ENCODE data around the gene C1QTNF3.

C1QTNF3 gene

DNA sequence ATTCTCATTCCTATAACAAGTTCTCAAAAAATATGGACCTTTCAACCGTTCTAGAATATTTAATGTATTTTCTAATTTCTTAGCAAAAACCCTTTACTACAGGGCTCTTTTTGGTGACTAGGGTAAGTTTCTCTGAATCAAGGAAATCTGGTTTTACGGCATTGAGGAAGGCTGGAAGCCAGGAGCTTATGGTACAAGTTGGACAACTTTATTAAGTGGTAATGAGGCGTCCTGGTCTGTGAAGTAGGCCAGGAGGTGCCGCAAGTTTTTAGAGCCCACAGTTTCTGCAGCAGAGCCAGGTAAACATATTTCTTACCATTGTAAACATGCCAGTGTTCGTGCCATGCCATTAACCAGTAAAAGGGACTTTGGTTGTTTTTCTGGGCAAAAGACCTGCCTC lies 14.6 kb upstream of the C1QTNF3 start:
- H3K4me1 ChIP-seq (ENCODE audit: control insufficient read depth in 2 of 2, insufficient read depth in 1 of 2, low read depth in 1 of 2, low read length in 2 of 2) = peaks cover 3 to 8% of the 10 kb centered on the region in 2 donors
- H3K18ac ChIP-seq (ENCODE audit: low read length) = no peak overlapping the region
- H2BK15ac ChIP-seq (ENCODE audit: low read length) = no peak overlapping the region
- no peak overlapping the region for H3K4ac ChIP-seq (ENCODE audit: low read length)
- DNase-seq (ENCODE audit: low spot score) = no peak
- no peak overlapping the region for H3K4me2 ChIP-seq (ENCODE audit: insufficient read depth, low read length, poor library complexity, severe bottlenecking)
- H3K9ac ChIP-seq (ENCODE audit: low read depth, low read length, poor library complexity) = no peak overlapping the region
- no peak overlapping the region for H3K14ac ChIP-seq (ENCODE audit: low read length)
- no peaks in the 10 kb centered on the region for H3K27me3 ChIP-seq (ENCODE audit: control insufficient read depth in 3 of 3, insufficient read depth in 3 of 3, low read depth in 1 of 3, low read length in 3 of 3)
- no peak overlapping the region for H2BK120ac ChIP-seq (ENCODE audit: low read depth, low read length)
- H3K9me3 ChIP-seq (replicated peaks in 1 of 2; ENCODE audit: control insufficient read depth in 2 of 2, insufficient read depth in 1 of 2, low read depth in 1 of 2, low read length in 2 of 2) = peaks cover 0 to 9% of the 10 kb centered on the region in 2 donors
- no peak overlapping the region for H3K23ac ChIP-seq (ENCODE audit: low read depth, low read length, poor library complexity)
- no peaks in the 10 kb centered on the region for H3K79me1 ChIP-seq (ENCODE audit: low read depth, low read length)
- H2BK12ac ChIP-seq (ENCODE audit: low read length) = no peak overlapping the region
- no peak overlapping the region for H4K91ac ChIP-seq (ENCODE audit: low read depth, low read length, poor library complexity)
- H2AFZ ChIP-seq (ENCODE audit: low read length) = no peak overlapping the region
- no peak overlapping the region for H3K4me3 ChIP-seq (ENCODE audit: low read length in 2 of 2)
- peaks cover 0 to 10% of the 10 kb centered on the region in 2 donors for H3K36me3 ChIP-seq (replicated peaks in 1 of 2; ENCODE audit: control insufficient read depth in 2 of 2, insufficient read depth in 2 of 2, low read length in 2 of 2)
- H2AK5ac ChIP-seq (ENCODE audit: low read depth, low read length) = no peak overlapping the region
- no peak overlapping the region for H2BK5ac ChIP-seq (ENCODE audit: low read length)
- WGBS, 2 donors (ENCODE audit: extremely low coverage in 2 of 2, insufficient read length in 2 of 2, insufficient replicate concordance in 1 of 2) = no CpG with 5 or more reads among the region's 5 CpGs
- H3K27ac ChIP-seq (replicated peaks; ENCODE audit: low read length) = no peak overlapping the region
- no peak overlapping the region for H4K8ac ChIP-seq (ENCODE audit: low read depth, low read length)

DNA sequence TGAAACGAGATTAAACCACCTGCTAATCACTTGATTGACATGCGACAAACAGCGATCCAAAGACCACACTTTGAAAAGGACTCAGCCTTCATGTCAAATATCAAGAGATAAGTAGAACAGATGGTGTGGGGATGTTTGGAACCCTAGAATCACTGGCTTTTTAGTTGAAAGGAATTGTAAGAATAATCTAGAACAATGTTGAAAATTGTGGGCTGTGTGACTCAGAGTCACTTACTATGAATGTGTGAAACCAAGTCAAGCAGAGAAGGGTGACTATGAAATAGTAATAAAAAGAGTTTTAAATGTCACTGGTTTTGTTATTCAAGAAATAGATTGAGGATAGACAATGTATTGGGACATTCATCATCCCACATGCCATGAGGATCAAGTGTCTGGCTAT lies 14.1 kb upstream of the C1QTNF3 start:
- no peak overlapping the region for H3K23ac ChIP-seq (ENCODE audit: low read depth, low read length, poor library complexity)
- no peak overlapping the region for H2BK120ac ChIP-seq (ENCODE audit: low read depth, low read length)
- no peaks in the 10 kb centered on the region for H3K27me3 ChIP-seq (ENCODE audit: control insufficient read depth in 3 of 3, insufficient read depth in 3 of 3, low read depth in 1 of 3, low read length in 3 of 3)
- H3K9me3 ChIP-seq (replicated peaks in 1 of 2; ENCODE audit: control insufficient read depth in 2 of 2, insufficient read depth in 1 of 2, low read depth in 1 of 2, low read length in 2 of 2) = peaks cover 0 to 9% of the 10 kb centered on the region in 2 donors
- no peak for DNase-seq (ENCODE audit: low spot score)
- no peak overlapping the region for H3K9ac ChIP-seq (ENCODE audit: low read depth, low read length, poor library complexity)
- H3K14ac ChIP-seq (ENCODE audit: low read length) = no peak overlapping the region
- H2BK12ac ChIP-seq (ENCODE audit: low read length) = no peak overlapping the region
- no CpG with 5 or more reads among the region's 3 CpGs for WGBS, 2 donors (ENCODE audit: extremely low coverage in 2 of 2, insufficient read length in 2 of 2, insufficient replicate concordance in 1 of 2)
- no peak overlapping the region for H2BK15ac ChIP-seq (ENCODE audit: low read length)
- H3K79me1 ChIP-seq (ENCODE audit: low read depth, low read length) = no peaks in the 10 kb centered on the region
- peaks cover 3 to 8% of the 10 kb centered on the region in 2 donors for H3K4me1 ChIP-seq (ENCODE audit: control insufficient read depth in 2 of 2, insufficient read depth in 1 of 2, low read depth in 1 of 2, low read length in 2 of 2)
- H3K4me3 ChIP-seq (ENCODE audit: low read length in 2 of 2) = no peak overlapping the region
- H2AK5ac ChIP-seq (ENCODE audit: low read depth, low read length) = no peak overlapping the region
- H4K91ac ChIP-seq (ENCODE audit: low read depth, low read length, poor library complexity) = no peak overlapping the region
- H4K8ac ChIP-seq (ENCODE audit: low read depth, low read length) = no peak overlapping the region
- no peak overlapping the region for H3K4me2 ChIP-seq (ENCODE audit: insufficient read depth, low read length, poor library complexity, severe bottlenecking)
- H3K18ac ChIP-seq (ENCODE audit: low read length) = no peak overlapping the region
- no peak overlapping the region for H2BK5ac ChIP-seq (ENCODE audit: low read length)
- no peak overlapping the region for H3K27ac ChIP-seq (replicated peaks; ENCODE audit: low read length)
- no peak overlapping the region for H2AFZ ChIP-seq (ENCODE audit: low read length)
- no peak overlapping the region for H3K4ac ChIP-seq (ENCODE audit: low read length)
- H3K36me3 ChIP-seq (replicated peaks in 1 of 2; ENCODE audit: control insufficient read depth in 2 of 2, insufficient read depth in 2 of 2, low read length in 2 of 2) = peaks cover 0 to 10% of the 10 kb centered on the region in 2 donors

DNA sequence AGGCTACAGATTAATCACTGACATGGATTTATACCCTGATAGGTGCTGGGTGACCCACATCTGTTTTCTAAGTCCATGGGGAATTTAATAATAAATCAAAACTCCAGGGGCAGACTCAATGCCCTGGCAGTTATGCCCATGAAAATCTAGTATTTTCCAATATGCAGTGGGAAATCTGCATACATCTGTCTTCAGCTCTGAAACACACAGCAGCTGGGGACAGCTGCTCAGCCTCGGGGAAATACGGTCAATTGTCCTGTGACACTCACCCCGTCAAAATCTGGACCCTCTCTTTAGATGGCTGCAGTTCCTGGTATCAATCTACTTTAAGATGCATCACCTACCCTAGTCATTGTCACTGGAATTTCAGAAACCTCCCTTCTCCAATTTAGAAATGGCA lies 12.7 kb upstream of the C1QTNF3 start:
- Histone ChIP-seq H3K14ac (ENCODE audit: low read length) (no peak overlapping the region), H3K27ac (replicated peaks; ENCODE audit: low read length) (no peak overlapping the region), H3K18ac (ENCODE audit: low read length) (no peak overlapping the region), H3K36me3 (replicated peaks in 1 of 2; ENCODE audit: control insufficient read depth in 2 of 2, insufficient read depth in 2 of 2, low read length in 2 of 2) (peaks cover 0 to 23% of the 10 kb centered on the region in 2 donors), H3K9ac (ENCODE audit: low read depth, low read length, poor library complexity) (no peak overlapping the region), H3K4me2 (ENCODE audit: insufficient read depth, low read length, poor library complexity, severe bottlenecking) (no peak overlapping the region), H3K27me3 (ENCODE audit: control insufficient read depth in 3 of 3, insufficient read depth in 3 of 3, low read depth in 1 of 3, low read length in 3 of 3) (no peaks in the 10 kb centered on the region), H3K4me3 (ENCODE audit: low read length in 2 of 2) (no peak overlapping the region), H2BK5ac (ENCODE audit: low read length) (no peak overlapping the region), H3K23ac (ENCODE audit: low read depth, low read length, poor library complexity) (no peak overlapping the region), H2BK12ac (ENCODE audit: low read length) (no peak overlapping the region), H3K79me1 (ENCODE audit: low read depth, low read length) (no peaks in the 10 kb centered on the region), H3K4me1 (ENCODE audit: control insufficient read depth in 2 of 2, insufficient read depth in 1 of 2, low read depth in 1 of 2, low read length in 2 of 2) (peaks cover 3 to 8% of the 10 kb centered on the region in 2 donors), H2BK15ac (ENCODE audit: low read length) (no peak overlapping the region), H2BK120ac (ENCODE audit: low read depth, low read length) (no peak overlapping the region), H2AFZ (ENCODE audit: low read length) (no peak overlapping the region), H3K9me3 (replicated peaks in 1 of 2; ENCODE audit: control insufficient read depth in 2 of 2, insufficient read depth in 1 of 2, low read depth in 1 of 2, low read length in 2 of 2) (no peaks in the 10 kb centered on the region), H4K91ac (ENCODE audit: low read depth, low read length, poor library complexity) (no peak overlapping the region), H3K4ac (ENCODE audit: low read length) (no peak overlapping the region), H2AK5ac (ENCODE audit: low read depth, low read length) (no peak overlapping the region), H4K8ac (ENCODE audit: low read depth, low read length) (no peak overlapping the region)
- no CpG with 5 or more reads among the region's 3 CpGs for WGBS, 2 donors (ENCODE audit: extremely low coverage in 2 of 2, insufficient read length in 2 of 2, insufficient replicate concordance in 1 of 2)
- DNase-seq (ENCODE audit: low spot score) = no peak

DNA sequence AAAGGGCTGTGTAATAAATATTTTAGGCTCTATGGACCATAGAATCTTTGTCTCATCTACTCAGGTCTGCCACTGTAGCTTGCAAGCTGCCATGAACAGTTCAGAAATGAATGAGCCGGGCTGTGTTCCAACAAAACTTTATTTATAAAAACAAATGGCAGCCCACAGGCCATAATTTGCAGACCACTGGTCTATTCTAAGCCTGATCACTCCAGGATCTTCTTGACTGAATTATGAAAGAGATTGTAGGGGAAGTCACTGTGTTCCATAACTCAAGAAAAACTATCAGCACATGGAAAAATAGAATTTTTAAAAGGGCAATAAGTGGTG lies 11.4 kb upstream of the C1QTNF3 start:
- peaks cover 3 to 8% of the 10 kb centered on the region in 2 donors for H3K4me1 ChIP-seq (ENCODE audit: control insufficient read depth in 2 of 2, insufficient read depth in 1 of 2, low read depth in 1 of 2, low read length in 2 of 2)
- WGBS, 2 donors (ENCODE audit: extremely low coverage in 2 of 2, insufficient read length in 2 of 2, insufficient replicate concordance in 1 of 2) = no CpG with 5 or more reads among the region's 1 CpG
- H2BK5ac ChIP-seq (ENCODE audit: low read length) = no peak overlapping the region
- no peak overlapping the region for H4K8ac ChIP-seq (ENCODE audit: low read depth, low read length)
- H3K14ac ChIP-seq (ENCODE audit: low read length) = no peak overlapping the region
- H4K91ac ChIP-seq (ENCODE audit: low read depth, low read length, poor library complexity) = no peak overlapping the region
- H3K23ac ChIP-seq (ENCODE audit: low read depth, low read length, poor library complexity) = no peak overlapping the region
- H3K9ac ChIP-seq (ENCODE audit: low read depth, low read length, poor library complexity) = no peak overlapping the region
- H3K36me3 ChIP-seq (replicated peaks in 1 of 2; ENCODE audit: control insufficient read depth in 2 of 2, insufficient read depth in 2 of 2, low read length in 2 of 2) = peaks cover 0 to 36% of the 10 kb centered on the region in 2 donors
- H3K4me2 ChIP-seq (ENCODE audit: insufficient read depth, low read length, poor library complexity, severe bottlenecking) = no peak overlapping the region
- H3K18ac ChIP-seq (ENCODE audit: low read length) = no peak overlapping the region
- no peak overlapping the region for H2BK12ac ChIP-seq (ENCODE audit: low read length)
- H2AK5ac ChIP-seq (ENCODE audit: low read depth, low read length) = no peak overlapping the region
- no peak overlapping the region for H2BK120ac ChIP-seq (ENCODE audit: low read depth, low read length)
- no peaks in the 10 kb centered on the region for H3K79me1 ChIP-seq (ENCODE audit: low read depth, low read length)
- no peak for DNase-seq (ENCODE audit: low spot score)
- H3K27ac ChIP-seq (replicated peaks; ENCODE audit: low read length) = no peak overlapping the region
- H2AFZ ChIP-seq (ENCODE audit: low read length) = no peak overlapping the region
- no peak overlapping the region for H2BK15ac ChIP-seq (ENCODE audit: low read length)
- H3K27me3 ChIP-seq (ENCODE audit: control insufficient read depth in 3 of 3, insufficient read depth in 3 of 3, low read depth in 1 of 3, low read length in 3 of 3) = no peaks in the 10 kb centered on the region
- no peak overlapping the region for H3K4ac ChIP-seq (ENCODE audit: low read length)
- no peak overlapping the region for H3K4me3 ChIP-seq (ENCODE audit: low read length in 2 of 2)
- no peaks in the 10 kb centered on the region for H3K9me3 ChIP-seq (replicated peaks in 1 of 2; ENCODE audit: control insufficient read depth in 2 of 2, insufficient read depth in 1 of 2, low read depth in 1 of 2, low read length in 2 of 2)

Data from neuronal stem cell (in vitro differentiated cells).